ENCODE results near the gene TXLNB.
"Not testable (repeated sequence)": the region's sequence is repeated elsewhere in the genome, so short reads cannot be mapped to it uniquely, and the experiment has no call there.

Gene TXLNB

GRCh38 chr6:139265512-139266190, 26.1 kb downstream of the TXLNB start:
- DNase-seq = no peak

DNA sequence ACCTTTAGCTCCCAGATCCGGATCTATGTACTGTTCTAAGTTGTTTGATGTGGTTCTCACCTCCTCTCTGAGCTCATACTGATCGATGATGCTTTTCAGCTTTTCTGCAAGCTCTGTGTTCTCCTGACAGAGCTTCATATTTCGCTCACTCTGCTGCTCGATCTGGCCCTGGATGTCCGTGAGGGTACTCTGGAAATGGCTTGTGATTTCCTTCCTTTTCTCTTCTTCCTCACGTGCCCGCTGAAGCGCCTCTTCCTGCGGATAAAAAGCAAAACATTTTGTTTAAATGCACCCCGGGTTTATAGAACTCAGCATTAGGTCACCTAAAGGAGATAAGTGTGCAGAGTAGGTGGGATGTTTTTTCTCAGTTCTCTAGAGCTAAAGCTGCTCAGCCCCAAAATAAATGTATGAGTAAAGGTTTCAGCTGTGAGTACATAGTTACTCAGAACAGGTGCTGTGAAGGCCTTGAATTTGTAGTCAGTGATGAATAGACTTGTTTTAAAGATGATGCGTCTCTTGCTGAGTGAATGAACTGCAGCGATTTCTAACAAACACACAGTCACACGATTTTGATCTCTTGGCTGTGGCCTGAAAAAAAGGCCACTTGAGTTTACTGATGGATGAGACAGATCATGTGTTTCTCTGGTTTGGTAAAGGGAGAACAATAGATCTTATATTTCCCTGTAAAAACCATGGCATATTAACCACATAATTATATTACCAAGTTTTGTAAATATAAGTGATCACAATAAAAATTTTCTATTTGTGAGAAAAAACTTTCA, 29.1 kb downstream of the TXLNB start:
- DNase-seq = no peak

- no peak for DNase-seq
Measured at GRCh38 chr6:139257821-139258398, 33.9 kb downstream of the TXLNB start.

DNA sequence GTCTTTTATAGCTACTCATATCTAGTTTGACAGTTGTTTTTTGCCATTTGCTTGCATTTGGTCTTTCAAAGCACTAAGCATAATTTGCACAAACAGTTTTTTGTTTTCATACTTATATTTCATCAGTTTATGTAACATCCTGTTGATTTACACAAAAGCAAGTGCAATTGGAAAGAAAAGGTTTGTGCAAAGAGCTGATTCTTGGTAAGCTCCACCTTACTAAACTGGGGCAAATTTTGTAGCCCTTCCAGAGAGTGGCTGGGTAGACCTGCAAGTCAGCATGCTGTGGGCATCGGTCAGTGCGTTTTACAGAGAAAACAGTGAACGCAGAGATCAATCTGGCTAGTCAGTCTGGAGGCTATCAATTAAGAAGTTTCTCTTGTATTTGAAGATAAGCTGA, 34.5 kb downstream of the TXLNB start:
- no peak for DNase-seq

DNA sequence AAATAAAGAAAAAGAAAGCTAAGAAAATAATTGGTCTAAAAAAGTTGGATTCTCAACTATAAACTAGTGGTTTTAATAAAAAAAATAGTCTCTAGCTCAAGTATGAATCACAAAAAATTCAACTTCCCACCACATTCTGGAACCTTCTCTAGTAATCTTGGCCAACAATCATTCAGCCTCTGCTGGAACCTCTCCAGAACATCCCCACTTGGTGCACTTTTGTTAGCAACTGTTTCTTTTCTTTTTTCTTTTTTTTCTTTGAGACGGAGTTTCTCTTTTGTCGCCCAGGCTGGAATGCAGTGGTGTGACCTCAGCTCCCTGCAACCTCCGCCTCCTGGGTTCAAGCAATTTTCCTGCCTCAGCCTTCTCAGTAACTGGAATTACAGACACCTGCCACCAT, 35.7 kb downstream of the TXLNB start:
- no peak for DNase-seq

GRCh38 chr6:139254196-139254595, 37.6 kb downstream of the TXLNB start:
- no peak for DNase-seq

GRCh38 chr6:139253656-139254055, 38.1 kb downstream of the TXLNB start:
- DNase-seq = no peak

- no peak for DNase-seq
Measured at GRCh38 chr6:139251691-139252390, 40.0 kb downstream of the TXLNB start.

DNA sequence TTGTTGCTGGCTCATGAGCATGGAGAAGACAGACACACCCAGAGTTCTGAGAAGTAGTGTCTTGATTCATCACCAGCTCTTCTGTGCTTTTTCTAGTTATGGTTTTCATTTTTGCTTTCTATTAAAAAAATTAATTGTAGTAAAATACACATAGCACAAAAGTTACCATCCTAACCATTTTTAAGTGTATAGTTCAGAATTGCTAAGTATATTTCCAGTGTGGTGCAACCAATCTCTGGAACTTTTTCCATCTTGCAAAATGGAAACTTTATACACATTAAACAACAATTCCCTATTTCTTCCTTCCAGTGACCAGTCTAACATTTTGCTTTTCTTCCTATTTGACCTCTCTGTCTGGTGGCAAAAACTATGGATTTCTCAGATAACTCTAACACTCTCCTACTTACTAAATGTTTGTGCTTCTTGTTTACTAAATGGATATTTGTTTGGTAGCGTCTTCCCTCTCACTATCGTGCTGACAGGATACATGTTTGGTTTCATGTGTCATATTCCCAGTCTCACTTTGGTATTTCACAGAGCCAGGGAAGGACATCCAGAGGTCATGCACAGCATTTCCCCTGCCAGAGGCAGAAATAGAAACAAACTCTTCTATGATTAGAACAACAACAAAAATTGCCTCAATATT, 40.6 kb downstream of the TXLNB start:
- no peak for DNase-seq

GRCh38 chr6:139250296-139251044, 41.3 kb downstream of the TXLNB start:
- peak; percentile 81 to 85 for DNase-seq

- no peak for DNase-seq
Measured at GRCh38 chr6:139249395-139249794, 42.4 kb downstream of the TXLNB start.

DNA sequence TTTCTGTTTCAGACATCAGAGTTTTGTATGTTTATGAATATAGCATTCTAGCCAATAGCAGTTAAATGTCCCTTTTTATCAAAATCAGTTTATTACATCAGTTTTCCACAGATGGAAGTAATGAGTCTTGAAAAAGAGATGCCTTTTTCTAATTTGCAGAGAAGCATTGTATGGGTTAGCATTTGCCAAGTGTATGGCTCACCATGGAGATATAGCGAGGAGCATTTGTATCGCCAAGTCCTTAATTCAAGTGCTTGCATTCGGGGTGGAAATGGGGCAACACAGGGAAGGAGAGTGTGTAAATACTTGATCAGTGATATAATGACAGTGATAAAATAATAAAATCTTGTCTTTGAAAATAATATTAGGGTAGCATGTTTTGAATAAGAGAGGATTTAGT, 42.9 kb downstream of the TXLNB start:
- DNase-seq = no peak

GRCh38 chr6:139247618-139248017, 44.2 kb downstream of the TXLNB start:
- no peak for DNase-seq

DNA sequence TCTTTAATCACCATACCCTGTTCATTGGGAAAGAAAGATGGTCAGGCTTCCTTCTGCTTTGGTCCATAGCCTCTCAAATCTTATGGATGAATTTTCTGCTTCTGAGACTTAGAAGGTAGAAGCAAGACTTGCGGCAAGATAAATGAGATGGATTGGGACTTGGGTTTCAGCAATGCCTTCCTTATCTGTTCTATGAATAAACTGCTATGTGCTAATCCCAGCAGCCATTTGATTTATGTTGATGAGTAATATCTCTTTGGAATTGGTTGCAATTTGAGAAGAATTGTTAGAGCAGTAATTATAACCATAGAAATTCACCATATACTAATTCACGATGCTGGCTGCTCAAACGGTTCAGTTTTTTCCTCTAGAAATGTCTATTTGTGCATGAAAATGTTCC, 48.3 kb downstream of the TXLNB start:
- DNase-seq = no peak

DNA sequence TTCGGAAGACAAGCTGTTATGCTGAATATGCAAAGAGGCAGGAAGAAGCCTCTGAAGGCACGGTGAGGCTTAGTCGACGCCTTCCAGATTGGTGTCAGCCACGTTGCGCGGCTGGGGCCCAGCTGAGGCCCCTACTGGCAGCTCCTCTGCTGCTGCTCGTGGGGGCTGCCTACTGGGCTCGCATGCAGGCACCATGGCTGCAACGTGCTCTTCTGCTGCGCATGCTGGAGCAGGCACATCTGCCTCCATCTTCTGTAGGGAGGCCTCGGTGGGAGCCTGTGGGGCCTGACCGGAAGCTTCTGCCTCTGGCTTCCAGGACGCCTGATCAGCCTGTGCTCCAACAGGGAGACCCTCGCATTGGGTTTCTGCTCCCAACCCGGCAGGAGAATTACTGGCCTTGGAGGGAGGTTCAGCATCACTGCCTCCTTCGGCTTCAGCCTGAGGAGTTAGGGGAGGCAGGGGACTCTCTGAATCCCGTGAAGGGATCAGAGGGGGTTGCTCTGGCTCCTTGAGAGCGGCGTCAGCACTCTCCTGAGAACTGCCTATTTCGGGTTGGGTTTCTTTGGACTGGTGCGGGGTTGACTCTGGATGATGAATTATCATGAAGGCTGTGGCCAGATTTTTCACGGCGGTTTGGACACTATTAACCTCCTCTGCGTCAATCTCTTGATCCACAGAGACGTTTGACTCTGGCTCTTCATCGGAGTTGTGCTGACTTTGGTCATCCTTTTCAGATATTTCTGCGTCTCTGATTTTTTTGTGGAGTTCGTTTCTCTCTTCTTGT, 49.1 kb downstream of the TXLNB start:
- DNase-seq = no peak

- no peak for DNase-seq
Measured at GRCh38 chr6:139240161-139241010, 51.4 kb downstream of the TXLNB start.

GRCh38 chr6:139239064-139239463, 52.7 kb downstream of the TXLNB start:
- DNase-seq = no peak

DNA sequence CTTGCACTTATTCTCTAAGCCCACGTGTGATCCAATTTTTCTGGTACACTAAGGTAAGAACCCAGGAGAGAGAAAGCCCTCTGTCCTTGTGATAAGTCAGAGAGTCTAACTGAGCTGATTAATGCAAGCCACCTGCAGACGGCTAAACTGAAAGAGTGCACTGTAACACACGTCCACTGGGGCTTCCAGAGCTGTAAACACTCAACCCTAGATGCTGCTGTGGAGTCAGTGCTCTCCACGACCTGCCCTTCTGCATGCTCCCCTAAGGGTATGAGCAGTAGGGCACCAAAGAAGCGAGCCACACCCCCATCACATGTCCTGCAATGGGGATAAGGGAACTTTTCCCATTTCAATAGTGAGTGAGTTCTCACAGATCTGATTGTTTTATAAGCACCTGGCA, 55.7 kb downstream of the TXLNB start:
- no peak for DNase-seq

- DNase-seq = no peak
Measured at GRCh38 chr6:139235661-139236060, 56.1 kb downstream of the TXLNB start.

GRCh38 chr6:139234193-139234592, 57.6 kb downstream of the TXLNB start:
- not testable (repeated sequence) for DNase-seq
